Endothelial cell of umbilical vein (primary cell): ENCODE results near the gene EIF1AX. TPM values are rescaled to one million over a fixed set of nuclear protein-coding genes. Genes with fewer than 3 reads are reported as not detected.

Experiments used
- BruUV-seq: library from RNA; stranded (reverse); fragments of 400-500 nt; replicated peaks from 2 replicates; lab custom pipeline; 2021; lab: Mats Ljungman, UMichigan
- CTCF ChIA-PET: fragments of 300-600, 350-600 bp; sonication (Branson Sonifier 250); formaldehyde crosslinking; loops from one replicate; lab custom pipeline; 2021; ENCODE audit warnings: antibody characterized with exemption, inconsistent platforms; lab: Charles Lee
- POLR2A ChIA-PET: fragments of 300-600, 350-600 bp; sonication (Branson Sonifier 250); formaldehyde crosslinking; loops from one replicate; lab custom pipeline; 2021; ENCODE audit warnings: antibody characterized with exemption, inconsistent platforms; lab: Charles Lee
- DNase-seq: peaks from one replicate; pipeline ENCODE4 v3.0.0-alpha.2; 2011; ENCODE audit warnings: low read depth, low spot score
- FAIRE-seq: peaks from 2 replicates; lab custom pipeline; 2011; peaks lifted over from hg19 to GRCh38; lab: Jason Lieb, UNC
- H2AFZ ChIP-seq: 2 replicates; pipeline ENCODE4 v1.6.0; 2012; ENCODE audit warnings: low read depth, low read length, control low read depth, inconsistent platforms
- H3K27ac ChIP-seq: 2 replicates; pipeline ENCODE4 v1.5.1; 2011; ENCODE audit warnings: low read depth, mild to moderate bottlenecking, control low read depth, low read length, moderate library complexity; ENCODE audit not compliant: insufficient read depth
- H3K27me3 ChIP-seq, 2 experiments: 2 replicates each; pipeline versions ENCODE4 v1.6.0 to v1.6.1; 2011; ENCODE audit warnings: low read length in 2 of 2, mixed read lengths in 1 of 2; ENCODE audit not compliant: control insufficient read depth in 2 of 2, insufficient read depth in 2 of 2
- H3K36me3 ChIP-seq, 2 experiments: 2 replicates in 1 of 2; 3 replicates in 1 of 2; pipeline ENCODE4 v1.5.1; 2011; ENCODE audit warnings: low read length in 2 of 2, mild to moderate bottlenecking in 1 of 2, moderate library complexity in 1 of 2; ENCODE audit not compliant: control insufficient read depth in 2 of 2, insufficient read depth in 2 of 2; ENCODE audit errors: extremely low read depth in 1 of 2
- H3K4me1 ChIP-seq: 3 replicates; pipeline ENCODE4 v1.5.1; 2011; ENCODE audit warnings: mild to moderate bottlenecking, low read length; ENCODE audit not compliant: control insufficient read depth, insufficient read depth; ENCODE audit errors: extremely low read depth
- H3K4me2 ChIP-seq: 2 replicates; pipeline ENCODE4 v1.6.1; 2011; ENCODE audit warnings: low read length, control low read depth, mixed read lengths; ENCODE audit not compliant: insufficient read depth
- H3K4me3 ChIP-seq, 3 experiments: fragments of 200-600 bp in 1 of 3; sonication (generic), shearing (Covaris generic) in 1 of 3; replicated peaks in 1 of 3; 2 replicates each; pipeline ENCODE4 v1.5.1; 2011 to 2016; ENCODE audit warnings: control low read depth in 3 of 3, low read length in 3 of 3, mild to moderate bottlenecking in 2 of 3, inconsistent platforms in 1 of 3, low read depth in 1 of 3, moderate library complexity in 1 of 3; ENCODE audit not compliant: insufficient read depth in 1 of 3
- H3K79me2 ChIP-seq: 2 replicates; pipeline ENCODE4 v1.6.0; 2012; ENCODE audit warnings: low read length, inconsistent platforms; ENCODE audit not compliant: control insufficient read depth, insufficient read depth
- H3K9ac ChIP-seq: replicated peaks from 2 replicates; pipeline ENCODE3; 2011; ENCODE audit warnings: low read length, control low read depth; ENCODE audit not compliant: insufficient read depth; ENCODE audit errors: extremely low read depth
- H3K9me1 ChIP-seq: replicated peaks from 3 replicates; pipeline ENCODE4 v1.6.0; 2011; ENCODE audit warnings: mild to moderate bottlenecking, low read length; ENCODE audit not compliant: control insufficient read depth, insufficient read depth; ENCODE audit errors: extremely low read depth
- H3K9me3 ChIP-seq: replicated peaks from 2 replicates; pipeline ENCODE4 v1.5.1; 2012; ENCODE audit warnings: low read length, inconsistent platforms; ENCODE audit not compliant: control insufficient read depth, insufficient read depth
- H4K20me1 ChIP-seq: replicated peaks from 2 replicates; pipeline ENCODE3; 2011; ENCODE audit warnings: mild to moderate bottlenecking, low read length; ENCODE audit not compliant: control insufficient read depth, insufficient read depth; ENCODE audit errors: extremely low read depth
- CTCF ChIP-seq, 2 donors: IDR thresholded peaks; 1 replicate in 1 of 2; 2 replicates in 1 of 2; pipeline ENCODE4 v1.5.1; 2011; ENCODE audit warnings: low read length in 2 of 2, mild to moderate bottlenecking in 2 of 2, moderate library complexity in 2 of 2, control low read depth in 1 of 2, inconsistent platforms in 1 of 2, low read depth in 1 of 2; ENCODE audit not compliant: insufficient read depth in 1 of 2; ENCODE audit errors: extremely low read depth in 1 of 2
- EZH2 ChIP-seq: IDR thresholded peaks from 2 replicates; pipeline ENCODE4 v1.6.1; 2012; ENCODE audit warnings: borderline replicate concordance, low read depth, mild to moderate bottlenecking, moderate library complexity, low read length, inconsistent platforms; ENCODE audit not compliant: severe bottlenecking
- FOS ChIP-seq: IDR thresholded peaks from 2 replicates; pipeline ENCODE4 v1.6.1; 2011; ENCODE audit warnings: mild to moderate bottlenecking, low read length, moderate library complexity, borderline replicate concordance; ENCODE audit not compliant: insufficient read depth
- GATA2 ChIP-seq: IDR thresholded peaks from 2 replicates; pipeline ENCODE4 v1.7.0; 2011; ENCODE audit warnings: low read depth, mild to moderate bottlenecking, moderate library complexity, mixed read lengths, low read length; ENCODE audit not compliant: insufficient read length, insufficient read depth
- JUN ChIP-seq: IDR thresholded peaks from 2 replicates; pipeline ENCODE4 v1.6.1; 2011; ENCODE audit warnings: borderline replicate concordance, low read depth; ENCODE audit not compliant: insufficient read length, insufficient read depth
- MAX ChIP-seq: IDR thresholded peaks from 2 replicates; pipeline ENCODE4 v1.6.1; 2011; ENCODE audit not compliant: insufficient read depth, insufficient read length
- MYC ChIP-seq: IDR thresholded peaks from one replicate; pipeline ENCODE4 v1.6.1; 2011; ENCODE audit warnings: mild to moderate bottlenecking, low read depth, low read length
- POLR2A ChIP-seq: IDR thresholded peaks from 2 replicates; pipeline ENCODE4 v1.6.1; 2012; ENCODE audit warnings: low read depth, mild to moderate bottlenecking, control low read depth, low read length
- POLR2AphosphoS5 ChIP-seq: IDR thresholded peaks from 2 replicates; pipeline ENCODE4 v1.6.1; 2012; ENCODE audit warnings: low read depth, mild to moderate bottlenecking, control low read depth, low read length, moderate library complexity; ENCODE audit not compliant: insufficient read depth
- dilution Hi-C: fragments of 300-500 bp; cut with MboI; formaldehyde crosslinking; loops from one replicate; pipeline ENCODE4 v1.15.0; 2019; ENCODE audit warnings: low sequenced_read_pairs; ENCODE audit not compliant: extremely low pct_ligation_motif_present
- intact Hi-C: fragments of 100-400 bp; cut with micrococcal nuclease; formaldehyde crosslinking; loops from one replicate; pipeline ENCODE4 v1.10.0; 2022
- polyA plus RNA-seq, 4 experiments: library from polyadenylated mRNA; depleted of rRNA in 3 of 4; stranded (reverse) in 3 of 4; unstranded in 1 of 4; fragments of >200 nt; gene quantifications; 2 replicates each; pipeline versions ENCODE4 v1.2.1 to v1.2.3, GENCODE V29; 2011 to 2012; ENCODE audit warnings: missing spikeins in 1 of 4
- total RNA-seq: library from RNA; stranded (reverse); gene quantifications from 2 replicates; pipeline ENCODE4 v1.2.3, GENCODE V29; 2021

The EIF1AX gene
- total and polyA plus RNA-seq, 2 donors (not counting 3 experiments of a cell fraction or from before 2014, with no cell fraction given) = 12.8 to 89.4 TPM

GRCh38 chrX:20143561-20143960, 1.9 kb upstream of the EIF1AX start:
- Histone ChIP-seq H3K27me3 (no peaks in the 10 kb centered on the region), H2AFZ (no peak overlapping the region), H3K4me1 (peaks cover 22% of the 10 kb centered on the region), H3K79me2 (peaks cover 29% of the 10 kb centered on the region), H3K4me3 (no peak overlapping the region), H3K27ac (no peak overlapping the region), H3K9ac (no peak overlapping the region), H3K9me3 (no peaks in the 10 kb centered on the region), H3K9me1 (no peaks in the 10 kb centered on the region), H3K36me3 (peaks cover 0 to 2% of the 10 kb centered on the region in 2 experiments), H3K4me2 (no peak overlapping the region), H4K20me1 (no peaks in the 10 kb centered on the region)
- TF ChIP-seq MYC (no peak), POLR2A (no peak), FOS (no peak), JUN (no peak), GATA2 (no peak), EZH2 (no peak), POLR2AphosphoS5 (no peak), CTCF (IDR thresholded peaks at IDR 0.05; ENCODE audit: extremely low read depth in 1 of 2, insufficient read depth in 1 of 2, low read depth in 1 of 2, low read length in 2 of 2) (no peak), MAX (no peak)
- FAIRE-seq (no peak), DNase-seq (no peak)
- ChIA-PET POLR2A (no interaction called here), CTCF (no interaction called here)
- intact Hi-C loops = loop anchor here (5.0 kb wide), 2 partner anchors 124 to 1384 kb away; partner anchors contain the start of gene RPS6KA3
- dilution Hi-C loops = no loop called here
- BruUV-seq = no TSS peak
